ENCODE data around the gene CUX1.

DNA sequence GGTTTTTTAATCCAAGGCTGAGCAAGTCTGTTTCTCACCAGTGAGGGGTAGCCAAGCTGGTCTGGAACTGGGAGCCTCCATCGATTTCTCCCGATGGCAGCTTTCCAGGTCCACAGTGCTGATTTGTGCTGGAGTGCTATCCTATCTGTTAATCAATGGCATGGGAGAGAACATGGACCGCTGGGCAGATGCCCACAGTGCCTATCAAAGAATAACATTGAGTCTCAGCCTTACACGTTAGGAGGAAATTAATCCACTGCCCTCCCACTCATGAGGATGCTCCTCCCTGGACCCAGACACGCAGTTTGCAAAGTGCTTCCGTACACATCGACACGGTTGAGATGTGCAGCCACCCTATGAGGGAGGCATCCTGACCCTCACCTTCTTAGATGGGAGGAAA lies 36.0 kb upstream of the CUX1 start:
- TF ChIP-seq, protein P1, sequence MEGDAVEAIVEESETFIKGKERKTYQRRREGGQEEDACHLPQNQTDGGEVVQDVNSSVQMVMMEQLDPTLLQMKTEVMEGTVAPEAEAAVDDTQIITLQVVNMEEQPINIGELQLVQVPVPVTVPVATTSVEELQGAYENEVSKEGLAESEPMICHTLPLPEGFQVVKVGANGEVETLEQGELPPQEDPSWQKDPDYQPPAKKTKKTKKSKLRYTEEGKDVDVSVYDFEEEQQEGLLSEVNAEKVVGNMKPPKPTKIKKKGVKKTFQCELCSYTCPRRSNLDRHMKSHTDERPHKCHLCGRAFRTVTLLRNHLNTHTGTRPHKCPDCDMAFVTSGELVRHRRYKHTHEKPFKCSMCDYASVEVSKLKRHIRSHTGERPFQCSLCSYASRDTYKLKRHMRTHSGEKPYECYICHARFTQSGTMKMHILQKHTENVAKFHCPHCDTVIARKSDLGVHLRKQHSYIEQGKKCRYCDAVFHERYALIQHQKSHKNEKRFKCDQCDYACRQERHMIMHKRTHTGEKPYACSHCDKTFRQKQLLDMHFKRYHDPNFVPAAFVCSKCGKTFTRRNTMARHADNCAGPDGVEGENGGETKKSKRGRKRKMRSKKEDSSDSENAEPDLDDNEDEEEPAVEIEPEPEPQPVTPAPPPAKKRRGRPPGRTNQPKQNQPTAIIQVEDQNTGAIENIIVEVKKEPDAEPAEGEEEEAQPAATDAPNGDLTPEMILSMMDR (IDR thresholded peaks at IDR 0.05) = no peak
- no peak for TF ChIP-seq POLR2A (IDR thresholded peaks at IDR 0.05)

Data from uterus (tissue), 2 donors.